Mucosa of descending colon (tissue), 3 donors: ENCODE measurements around the gene EAPP. TPM values are rescaled to one million over a fixed set of nuclear protein-coding genes. Genes with fewer than 3 reads are reported as not detected.
"Not testable (repeated sequence)": the region's sequence is repeated elsewhere in the genome, so short reads cannot be mapped to it uniquely, and the experiment has no call there.

Source experiments
- ATAC-seq: fragments of 200-7000 bp; cut with Tn5 transposase; one replicate; pipeline ENCODE4 v1.9.1; 2020; ENCODE audit warnings: mild to moderate bottlenecking, moderate library complexity
- DNase-seq, 3 donors: peaks; one replicate each; pipeline ENCODE4 v3.0.0-alpha.2; 2020
- H3K36me3 ChIP-seq: fragments of 200-600 bp; one replicate; pipeline ENCODE4 v1.8.0; 2021; ENCODE audit warnings: low read depth, mild to moderate bottlenecking
- H3K4me1 ChIP-seq: fragments of 200-600 bp; one replicate; pipeline ENCODE4 v1.8.0; 2021; ENCODE audit warnings: low read depth, mild to moderate bottlenecking
- H3K4me3 ChIP-seq: fragments of 200-600 bp; one replicate; pipeline ENCODE4 v1.8.0; 2021; ENCODE audit warnings: mild to moderate bottlenecking
- H3K9me3 ChIP-seq: fragments of 200-600 bp; one replicate; pipeline ENCODE4 v1.8.0; 2021; ENCODE audit warnings: mild to moderate bottlenecking
- CTCF ChIP-seq: fragments of 200-600 bp; IDR thresholded peaks from one replicate; pipeline ENCODE4 v1.8.0; 2022; ENCODE audit warnings: antibody characterized with exemption, mild to moderate bottlenecking
- intact Hi-C, 2 donors: fragments of 100-400 bp; cut with DNase I in 1 of 2; cut with micrococcal nuclease in 1 of 2; formaldehyde crosslinking; loops; one replicate each; pipeline versions ENCODE4 v1.11.0 to v1.11.1; 2022; cut with DNase I, micrococcal nuclease
- total RNA-seq, 3 donors: library from RNA; stranded (reverse); fragmentation: NEBNext Ultra II Directional in 2 of 3; extraction: Animal tissue kit (Norgen Biotek cat#: 25700) in 2 of 3; gene quantifications; one replicate each; pipeline versions ENCODE4 v1.2.1 to v1.2.4, GENCODE V29; 2021 to 2023
- donor health status: DM: no; HTN: no; CAD: no; lungs with moderate emphysema.
- donor health status: DM: no; HTN: no; CAD: no.
- donor health status: DM: no; HTN: yes; CAD: no.

The EAPP gene
- total RNA-seq, 3 donors from 2014 or later = 43.4 to 78.0 (median 66.0) TPM

GRCh38 chr14:34569750-34570149, 30.2 kb upstream of the EAPP start:
- Histone ChIP-seq H3K4me3 (no peak overlapping the region), H3K9me3 (no peaks in the 10 kb centered on the region), H3K36me3 (peaks cover 10% of the 10 kb centered on the region), H3K4me1 (no peaks in the 10 kb centered on the region)
- no peak for DNase-seq
- no peak for TF ChIP-seq CTCF
- ATAC-seq = no peak
- intact Hi-C loops = no loop called here

- ATAC-seq = no peak
- Histone ChIP-seq H3K9me3 (no peaks in the 10 kb centered on the region), H3K4me3 (no peak overlapping the region), H3K36me3 (peaks cover 10% of the 10 kb centered on the region), H3K4me1 (no peaks in the 10 kb centered on the region)
- TF ChIP-seq CTCF = no peak
- peak in 2 of 3 donors; percentile 12 to 33 for DNase-seq
- intact Hi-C loops = no loop called here
These were observed 29.3 kb upstream of the EAPP start for GRCh38 chr14:34568803-34569202.

GRCh38 chr14:34562776-34563150, 23.3 kb upstream of the EAPP start:
- no peak for ATAC-seq
- DNase-seq = peak in 1 of 3 donors; percentile 12
- Histone ChIP-seq H3K4me1 (no peaks in the 10 kb centered on the region), H3K4me3 (no peak overlapping the region), H3K36me3 (peaks cover 6% of the 10 kb centered on the region), H3K9me3 (no peaks in the 10 kb centered on the region)
- TF ChIP-seq CTCF = no peak
- intact Hi-C loops = no loop called here

- H3K4me3 ChIP-seq, DNase-seq, H3K36me3 ChIP-seq, H3K4me1 ChIP-seq, ATAC-seq, intact Hi-C loops, H3K9me3 ChIP-seq: not testable (repeated sequence)
These were observed 22.7 kb upstream of the EAPP start for GRCh38 chr14:34562037-34562775.

- intact Hi-C loops, H3K4me3 ChIP-seq, H3K36me3 ChIP-seq, H3K9me3 ChIP-seq, H3K4me1 ChIP-seq, DNase-seq: not testable (repeated sequence)
- peak; percentile 88 for ATAC-seq
These were observed 17.0 kb upstream of the EAPP start for GRCh38 chr14:34556498-34556829.

GRCh38 chr14:34555583-34556497, 16.3 kb upstream of the EAPP start:
- H3K4me3 ChIP-seq, intact Hi-C loops, H3K36me3 ChIP-seq, H3K9me3 ChIP-seq, DNase-seq, H3K4me1 ChIP-seq: not testable (repeated sequence)
- ATAC-seq = peak; percentile 82

GRCh38 chr14:34554540-34555250, 15.2 kb upstream of the EAPP start:
- H3K4me1 ChIP-seq = peaks cover 5% of the 10 kb centered on the region
- no peak for TF ChIP-seq CTCF
- no peak for ATAC-seq
- intact Hi-C loops = no loop called here
- H3K9me3 ChIP-seq = no peaks in the 10 kb centered on the region
- no peaks in the 10 kb centered on the region for H3K36me3 ChIP-seq
- DNase-seq = peak; percentile 12 to 24 (median 20)
- H3K4me3 ChIP-seq = no peak overlapping the region

GRCh38 chr14:34549276-34549966, 9.9 kb upstream of the EAPP start:
- not testable (repeated sequence) for H3K4me1 ChIP-seq, ATAC-seq
- peak in 1 of 3 donors; percentile 22 for DNase-seq

More at GRCh38 chr14:34549276-34549966, 9.9 kb upstream of the EAPP start:
- H3K4me3 ChIP-seq, intact Hi-C loops, H3K9me3 ChIP-seq, H3K36me3 ChIP-seq: not testable (repeated sequence)
